Omental fat pad (tissue), 4 donors: Measurements from ENCODE around the gene KRT33A. TPM values are rescaled to one million over a fixed set of nuclear protein-coding genes. Genes with fewer than 3 reads are reported as not detected.

Source experiments
- ATAC-seq: fragments of 150-250 bp; one replicate; pipeline ENCODE4 v1.9.1; 2016; ENCODE audit warnings: mild to moderate bottlenecking, moderate library complexity; ENCODE audit not compliant: low FRiP score
- DNase-seq: peaks from one replicate; pipeline ENCODE4 v3.0.0-alpha.2; 2019; ENCODE audit warnings: low spot score
- CTCF ChIP-seq, 3 donors: fragments of 450-650 bp; IDR thresholded peaks; one replicate each; pipeline ENCODE4 v1.5.1; 2016 to 2017; ENCODE audit warnings: antibody characterized with exemption in 3 of 3, mild to moderate bottlenecking in 3 of 3, moderate library complexity in 2 of 3
- total RNA-seq, 4 donors: library from RNA; depleted of rRNA; stranded (reverse); fragments of >200 nt; gene quantifications; one replicate each; pipeline ENCODE4 v1.1.0, GENCODE V29; 2016

The KRT33A gene
- total RNA-seq, 4 donors from 2014 or later = not detected

- DNase-seq (no peak), ATAC-seq (no peak)
- peak in 1 of 3 donors; percentile 32 for TF ChIP-seq CTCF (IDR thresholded peaks at IDR 0.05)
These were observed 28.3 kb downstream of the KRT33A start for GRCh38 chr17:41322094-41322902.

GRCh38 chr17:41318231-41318630, 32.4 kb downstream of the KRT33A start:
- TF ChIP-seq CTCF (IDR thresholded peaks at IDR 0.05) = no peak
- DNase-seq (no peak), ATAC-seq (no peak)

- no peak for TF ChIP-seq CTCF (IDR thresholded peaks at IDR 0.05)
- no peak for ATAC-seq
- DNase-seq = no peak
These were observed 34.7 kb downstream of the KRT33A start for GRCh38 chr17:41315814-41316445.

GRCh38 chr17:41315204-41315794, 35.3 kb downstream of the KRT33A start, which contains the start of gene KRTAP17-1:
TSS of gene KRTAP17-1 (minus strand) at chr17:41315710. CDS start at chr17:41315650, 60 bp downstream.
- DNase-seq (no peak), ATAC-seq (no peak)
- TF ChIP-seq CTCF (IDR thresholded peaks at IDR 0.05) = no peak

- TF ChIP-seq CTCF (IDR thresholded peaks at IDR 0.05) = no peak
- no peak for ATAC-seq
- DNase-seq = no peak
These were observed 39.5 kb downstream of the KRT33A start for GRCh38 chr17:41311111-41311510.

- no peak for DNase-seq
- no peak for TF ChIP-seq CTCF (IDR thresholded peaks at IDR 0.05)
- no peak for ATAC-seq
These were observed 41.7 kb downstream of the KRT33A start, which contains the start of gene KRTAP16-1 for GRCh38 chr17:41308918-41309359. TSS of gene KRTAP16-1 (minus strand) at chr17:41309309. CDS start at chr17:41309253, 56 bp downstream.
